Endothelial cell (in vitro differentiated cells): ENCODE results near the gene CCDC127. TPM values are rescaled to one million over a fixed set of nuclear protein-coding genes. Genes with fewer than 3 reads are reported as not detected.

ENCODE experiments used
- DNase-seq: peaks from one replicate; pipeline ENCODE4 v3.0.0; 2021; ENCODE audit warnings: low spot score
- H3K27ac Mint-ChIP-seq: one replicate; pipeline ENCODE4 v1.8.0; 2021; ENCODE audit warnings: mixed read lengths, inconsistent platforms; ENCODE audit not compliant: unreplicated experiment
- H3K27me3 Mint-ChIP-seq: one replicate; pipeline ENCODE4 v1.8.0; 2021; ENCODE audit warnings: mild to moderate bottlenecking, moderate library complexity, mixed read lengths, inconsistent platforms; ENCODE audit not compliant: unreplicated experiment
- H3K36me3 Mint-ChIP-seq: one replicate; pipeline ENCODE4 v1.8.0; 2021; ENCODE audit warnings: mild to moderate bottlenecking, low read depth, mixed read lengths, inconsistent platforms; ENCODE audit not compliant: unreplicated experiment
- H3K4me1 Mint-ChIP-seq: one replicate; pipeline ENCODE4 v1.8.0; 2021; ENCODE audit warnings: mild to moderate bottlenecking, mixed read lengths, inconsistent platforms; ENCODE audit not compliant: unreplicated experiment
- H3K4me3 Mint-ChIP-seq: one replicate; pipeline ENCODE4 v1.8.0; 2021; ENCODE audit warnings: mild to moderate bottlenecking, mixed read lengths, inconsistent platforms; ENCODE audit not compliant: unreplicated experiment
- H3K9me3 Mint-ChIP-seq: one replicate; pipeline ENCODE4 v1.8.0; 2021; ENCODE audit warnings: mixed read lengths, inconsistent platforms; ENCODE audit not compliant: unreplicated experiment
- CTCF ChIP-seq: fragments of 200-600 bp; sonication (generic); IDR thresholded peaks from one replicate; pipeline ENCODE4 v1.5.0; 2021; ENCODE audit warnings: antibody characterized with exemption; ENCODE audit not compliant: unreplicated experiment
- total RNA-seq: library from RNA; stranded (reverse); fragmentation: NEBNext Ultra II Directional; extraction: Animal tissue kit (Norgen Biotek cat#: 25700); gene quantifications from one replicate; pipeline ENCODE4 v1.2.1, GENCODE V29; 2021; ENCODE audit not compliant: unreplicated experiment

Gene CCDC127
- total RNA-seq, 1 donor from 2014 or later, result 8.1 TPM

GRCh38 chr5:194102-194501, 23.9 kb downstream of the CCDC127 start:
- Mint-ChIP-seq H3K27me3 (no peaks in the 10 kb centered on the region), H3K36me3 (peaks cover 3% of the 10 kb centered on the region), H3K9me3 (no peaks in the 10 kb centered on the region), H3K27ac (no peak overlapping the region), H3K4me1 (no peaks in the 10 kb centered on the region), H3K4me3 (no peak overlapping the region)
- DNase-seq, result no peak
- no peak for TF ChIP-seq CTCF

GRCh38 chr5:192970-193831, 24.8 kb downstream of the CCDC127 start:
- Mint-ChIP-seq H3K4me3 (no peak overlapping the region), H3K27ac (no peak overlapping the region), H3K27me3 (peaks cover 2% of the 10 kb centered on the region), H3K4me1 (no peaks in the 10 kb centered on the region), H3K36me3 (peaks cover 3% of the 10 kb centered on the region), H3K9me3 (no peaks in the 10 kb centered on the region)
- DNase-seq, result no peak
- no peak for TF ChIP-seq CTCF

DNA sequence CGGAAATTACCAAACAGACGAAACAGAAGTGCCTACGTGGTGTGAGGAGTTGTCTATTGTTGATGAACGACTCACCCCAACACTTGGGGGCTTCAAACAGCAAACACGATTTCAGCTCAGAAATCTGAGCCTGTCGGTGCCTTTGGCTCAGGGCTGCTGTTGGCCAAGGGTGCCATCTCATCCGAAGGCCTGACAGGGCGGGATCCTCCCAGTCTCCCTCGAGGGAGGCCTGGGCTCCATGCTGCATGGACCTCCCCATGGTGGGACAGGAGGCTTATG, 25.3 kb downstream of the CCDC127 start:
- DNase-seq, result no peak
- no peak overlapping the region for H3K4me3 Mint-ChIP-seq
- no peaks in the 10 kb centered on the region for H3K9me3 Mint-ChIP-seq
- no peak overlapping the region for H3K27ac Mint-ChIP-seq
- H3K4me1 Mint-ChIP-seq, result no peaks in the 10 kb centered on the region
- H3K36me3 Mint-ChIP-seq, result peaks cover 3% of the 10 kb centered on the region
- TF ChIP-seq CTCF, result no peak
- H3K27me3 Mint-ChIP-seq, result peaks cover 2% of the 10 kb centered on the region

DNA sequence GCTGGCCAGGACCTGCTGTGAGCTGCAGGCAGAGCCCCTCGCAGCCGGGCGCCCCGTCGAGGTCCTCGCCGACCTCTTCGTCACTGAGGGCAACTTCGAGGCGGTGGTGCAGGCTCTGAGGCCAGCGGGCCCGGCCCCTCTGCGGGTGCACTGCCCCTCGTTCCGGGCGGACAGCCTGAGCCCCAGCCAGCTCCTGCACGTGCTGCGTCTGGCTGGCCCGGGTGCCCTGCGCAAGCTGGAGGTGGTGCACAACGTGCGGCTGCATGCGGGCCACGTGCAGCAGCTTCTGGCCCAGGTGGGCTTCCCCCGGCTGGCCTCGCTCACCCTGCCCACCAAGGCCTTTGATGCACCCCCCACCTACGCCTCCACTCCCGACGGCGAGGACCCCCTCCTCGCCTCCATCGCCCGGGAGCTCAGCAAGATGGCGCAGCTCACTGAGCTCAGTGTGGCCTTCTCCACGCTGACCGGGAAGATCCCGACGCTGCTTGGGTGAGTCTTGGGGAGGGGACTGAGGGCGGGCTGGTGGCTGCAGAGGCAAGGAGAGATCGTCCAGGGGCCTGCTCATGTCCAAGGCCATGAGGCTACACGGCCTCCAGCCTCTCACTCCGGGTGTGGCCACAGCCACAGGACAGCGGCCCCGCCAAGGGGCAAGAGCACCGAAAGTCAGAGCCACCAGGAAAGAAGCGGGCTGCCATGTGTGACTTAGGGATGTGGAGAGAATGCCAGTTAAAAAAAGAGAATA, 25.8 kb downstream of the CCDC127 start:
- no peaks in the 10 kb centered on the region for H3K4me1 Mint-ChIP-seq
- H3K36me3 Mint-ChIP-seq, result peaks cover 3% of the 10 kb centered on the region
- H3K9me3 Mint-ChIP-seq, result no peaks in the 10 kb centered on the region
- peaks cover 2% of the 10 kb centered on the region for H3K27me3 Mint-ChIP-seq
- no peak for TF ChIP-seq CTCF
- no peak overlapping the region for H3K27ac Mint-ChIP-seq
- DNase-seq, result no peak
- no peak overlapping the region for H3K4me3 Mint-ChIP-seq
